RWPE2 (cell line): ENCODE measurements around the gene SLC19A1.

Source experiments
- ATAC-seq: fragments of 200-7000 bp; cut with Tn5 transposase; 3 replicates; pipeline ENCODE4 v1.9.1; 2021; ENCODE audit warnings: low read depth
- DNase-seq: peaks from one replicate; pipeline ENCODE4 v3.0.0-alpha.2; 2020; ENCODE audit warnings: low spot score
- H3K27ac ChIP-seq: fragments of 450-650 bp; 2 replicates; pipeline ENCODE4 v1.5.1; 2017; ENCODE audit warnings: mild to moderate bottlenecking; ENCODE audit not compliant: poor library complexity, severe bottlenecking
- H3K27me3 ChIP-seq: fragments of 250-450 bp; sonication (Bioruptor Pico); 2 replicates; pipeline ENCODE4 v1.5.1; 2021; ENCODE audit warnings: mild to moderate bottlenecking, moderate library complexity; ENCODE audit not compliant: insufficient read depth, poor library complexity, severe bottlenecking
- H3K36me3 ChIP-seq: fragments of 250-450 bp; sonication (Bioruptor Pico); 2 replicates; pipeline ENCODE4 v1.5.1; 2020; ENCODE audit warnings: low read depth, mild to moderate bottlenecking, moderate library complexity
- H3K4me1 ChIP-seq: fragments of 250-450 bp; sonication (Bioruptor Pico); 2 replicates; pipeline ENCODE4 v1.5.1; 2021; ENCODE audit warnings: mild to moderate bottlenecking, moderate library complexity; ENCODE audit not compliant: insufficient read depth, poor library complexity, severe bottlenecking
- H3K4me3 ChIP-seq: fragments of 250-450 bp; sonication (Bioruptor Pico); 2 replicates; pipeline ENCODE4 v1.5.1; 2021; ENCODE audit warnings: mild to moderate bottlenecking, moderate library complexity; ENCODE audit not compliant: severe bottlenecking
- H3K9me3 ChIP-seq: fragments of 250-450 bp; sonication (Bioruptor Pico); 2 replicates; pipeline ENCODE4 v1.5.1; 2021; ENCODE audit warnings: mild to moderate bottlenecking, moderate library complexity; ENCODE audit not compliant: severe bottlenecking
- TF ChIP-seq, protein P1 (sequence below): fragments of 450-650 bp; IDR thresholded peaks from one replicate; pipeline ENCODE4 v1.5.1; 2017; ENCODE audit warnings: mild to moderate bottlenecking, moderate library complexity; ENCODE audit not compliant: poor library complexity, severe bottlenecking

The SLC19A1 gene

DNA sequence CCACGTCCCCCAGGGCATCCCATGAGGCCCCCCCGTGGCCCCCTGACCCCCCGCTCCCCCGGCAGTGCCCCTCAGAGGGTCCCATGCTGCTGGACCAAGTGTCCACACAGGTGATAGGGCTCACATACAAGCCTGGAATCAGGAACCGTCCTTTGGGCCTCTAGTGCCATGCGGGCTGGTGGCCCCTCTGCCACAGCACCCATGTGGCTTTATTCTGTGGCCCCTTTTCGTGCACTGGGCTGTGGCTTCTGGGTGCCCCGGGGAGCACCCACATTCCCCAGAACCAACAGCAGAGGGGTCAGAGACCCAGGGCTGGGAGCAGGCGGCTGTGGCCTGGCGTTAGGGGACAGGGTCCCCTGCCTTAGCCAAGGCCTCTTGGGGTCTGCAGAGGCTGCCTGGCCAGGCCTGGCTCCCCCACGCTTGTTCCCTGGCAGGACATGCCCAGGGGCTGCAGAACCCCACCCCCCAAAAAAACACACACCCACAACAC lies 31.7 kb downstream of the SLC19A1 start:
- ATAC-seq (no peak), DNase-seq (no peak)
- Histone ChIP-seq H3K4me3 (no peak overlapping the region), H3K36me3 (no peaks in the 10 kb centered on the region), H3K4me1 (no peaks in the 10 kb centered on the region), H3K9me3 (no peaks in the 10 kb centered on the region), H3K27me3 (no peaks in the 10 kb centered on the region), H3K27ac (no peak overlapping the region)
- TF ChIP-seq, protein P1, sequence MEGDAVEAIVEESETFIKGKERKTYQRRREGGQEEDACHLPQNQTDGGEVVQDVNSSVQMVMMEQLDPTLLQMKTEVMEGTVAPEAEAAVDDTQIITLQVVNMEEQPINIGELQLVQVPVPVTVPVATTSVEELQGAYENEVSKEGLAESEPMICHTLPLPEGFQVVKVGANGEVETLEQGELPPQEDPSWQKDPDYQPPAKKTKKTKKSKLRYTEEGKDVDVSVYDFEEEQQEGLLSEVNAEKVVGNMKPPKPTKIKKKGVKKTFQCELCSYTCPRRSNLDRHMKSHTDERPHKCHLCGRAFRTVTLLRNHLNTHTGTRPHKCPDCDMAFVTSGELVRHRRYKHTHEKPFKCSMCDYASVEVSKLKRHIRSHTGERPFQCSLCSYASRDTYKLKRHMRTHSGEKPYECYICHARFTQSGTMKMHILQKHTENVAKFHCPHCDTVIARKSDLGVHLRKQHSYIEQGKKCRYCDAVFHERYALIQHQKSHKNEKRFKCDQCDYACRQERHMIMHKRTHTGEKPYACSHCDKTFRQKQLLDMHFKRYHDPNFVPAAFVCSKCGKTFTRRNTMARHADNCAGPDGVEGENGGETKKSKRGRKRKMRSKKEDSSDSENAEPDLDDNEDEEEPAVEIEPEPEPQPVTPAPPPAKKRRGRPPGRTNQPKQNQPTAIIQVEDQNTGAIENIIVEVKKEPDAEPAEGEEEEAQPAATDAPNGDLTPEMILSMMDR = no peak

DNA sequence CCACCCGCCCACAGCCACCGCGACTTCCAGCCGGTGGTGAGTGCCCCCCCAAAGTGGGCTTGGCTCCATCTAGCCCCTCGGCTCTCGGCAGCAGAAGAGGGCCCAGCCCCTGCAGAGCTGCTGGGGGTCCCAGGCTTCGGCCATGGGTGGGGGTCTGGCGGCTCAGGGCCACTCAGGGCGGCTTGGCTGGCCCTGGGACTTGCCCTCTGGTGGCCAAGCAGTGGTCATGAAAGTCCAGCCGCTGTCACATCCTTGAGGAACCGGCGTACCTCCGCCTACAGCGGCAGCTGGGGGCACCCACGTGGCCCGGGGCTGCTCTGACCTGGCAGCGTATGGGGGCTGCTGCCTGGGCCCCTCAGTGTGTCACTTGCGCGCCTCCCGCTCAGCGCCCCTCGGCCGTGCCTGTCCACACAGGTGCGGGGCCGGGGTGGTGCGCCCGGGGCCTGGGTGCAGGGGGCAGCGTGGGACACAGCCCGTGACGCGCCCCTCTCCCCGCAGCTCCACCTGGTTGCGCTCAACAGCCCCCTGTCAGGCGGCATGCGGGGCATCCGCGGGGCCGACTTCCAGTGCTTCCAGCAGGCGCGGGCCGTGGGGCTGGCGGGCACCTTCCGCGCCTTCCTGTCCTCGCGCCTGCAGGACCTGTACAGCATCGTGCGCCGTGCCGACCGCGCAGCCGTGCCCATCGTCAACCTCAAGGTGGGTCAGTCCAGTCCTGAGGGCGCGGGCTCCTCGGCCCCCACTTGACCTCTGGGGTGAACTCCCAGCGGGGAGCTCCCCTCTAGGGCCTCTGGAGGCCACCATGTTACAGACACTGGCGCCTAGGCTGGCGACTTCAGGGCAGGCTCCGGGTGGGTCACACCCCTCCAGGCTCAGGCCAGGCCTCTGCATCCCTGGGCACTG lies 32.4 kb downstream of the SLC19A1 start:
- no peaks in the 10 kb centered on the region for H3K4me1 ChIP-seq
- peak; percentile 58 for DNase-seq
- TF ChIP-seq, protein P1 = no peak
- H3K27ac ChIP-seq = no peak overlapping the region
- no peaks in the 10 kb centered on the region for H3K27me3 ChIP-seq
- no peak for ATAC-seq
- no peak overlapping the region for H3K4me3 ChIP-seq
- H3K9me3 ChIP-seq = no peaks in the 10 kb centered on the region
- no peaks in the 10 kb centered on the region for H3K36me3 ChIP-seq

DNA sequence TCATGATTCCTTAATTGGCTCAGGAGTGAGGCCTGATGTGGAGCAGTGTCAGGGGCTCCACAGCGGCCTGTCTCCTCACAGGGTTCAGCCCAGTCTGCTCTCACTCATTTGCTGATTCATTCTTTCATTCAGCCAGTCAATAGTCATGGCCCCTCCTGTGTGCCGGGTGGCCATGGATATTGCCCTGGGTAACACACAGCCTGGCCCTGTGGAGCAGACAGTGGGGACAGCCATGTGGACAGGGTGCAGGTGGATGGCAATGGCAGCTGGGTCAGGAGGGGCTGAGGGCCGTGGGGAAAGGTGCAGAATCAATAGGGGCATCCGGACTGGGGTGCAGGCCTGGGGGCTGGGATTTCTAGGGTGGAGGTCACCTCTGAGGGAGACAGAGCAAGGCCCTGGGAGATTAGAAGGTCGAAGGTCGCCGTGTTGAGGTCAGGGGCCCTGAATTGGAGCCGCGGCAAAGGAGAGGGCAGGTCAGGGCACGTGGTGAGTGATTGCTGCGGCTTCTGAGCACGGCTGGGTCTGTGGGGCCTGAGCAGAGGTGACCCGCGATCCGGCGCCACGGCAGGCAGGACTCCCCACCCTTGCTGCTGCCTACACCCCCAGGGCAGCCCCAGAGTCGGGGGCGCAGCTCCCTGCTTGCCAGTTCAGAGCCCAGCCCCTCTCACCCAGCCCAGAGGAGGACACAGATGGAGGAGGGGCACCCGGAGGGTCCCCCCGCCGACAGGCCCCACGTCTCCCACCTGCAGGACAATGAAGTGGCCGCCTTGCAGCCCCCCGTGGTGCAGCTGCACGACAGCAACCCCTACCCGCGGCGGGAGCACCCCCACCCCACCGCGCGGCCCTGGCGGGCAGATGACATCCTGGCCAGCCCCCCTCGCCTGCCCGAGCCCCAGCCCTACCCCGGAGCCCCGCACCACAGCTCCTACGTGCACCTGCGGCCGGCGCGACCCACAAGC lies 33.4 kb downstream of the SLC19A1 start:
- DNase-seq (peak; percentile 51), ATAC-seq (no peak)
- Histone ChIP-seq H3K9me3 (no peaks in the 10 kb centered on the region), H3K27me3 (no peaks in the 10 kb centered on the region), H3K4me3 (no peak overlapping the region), H3K4me1 (no peaks in the 10 kb centered on the region), H3K36me3 (no peaks in the 10 kb centered on the region), H3K27ac (no peak overlapping the region)
- TF ChIP-seq, protein P1 = no peak

DNA sequence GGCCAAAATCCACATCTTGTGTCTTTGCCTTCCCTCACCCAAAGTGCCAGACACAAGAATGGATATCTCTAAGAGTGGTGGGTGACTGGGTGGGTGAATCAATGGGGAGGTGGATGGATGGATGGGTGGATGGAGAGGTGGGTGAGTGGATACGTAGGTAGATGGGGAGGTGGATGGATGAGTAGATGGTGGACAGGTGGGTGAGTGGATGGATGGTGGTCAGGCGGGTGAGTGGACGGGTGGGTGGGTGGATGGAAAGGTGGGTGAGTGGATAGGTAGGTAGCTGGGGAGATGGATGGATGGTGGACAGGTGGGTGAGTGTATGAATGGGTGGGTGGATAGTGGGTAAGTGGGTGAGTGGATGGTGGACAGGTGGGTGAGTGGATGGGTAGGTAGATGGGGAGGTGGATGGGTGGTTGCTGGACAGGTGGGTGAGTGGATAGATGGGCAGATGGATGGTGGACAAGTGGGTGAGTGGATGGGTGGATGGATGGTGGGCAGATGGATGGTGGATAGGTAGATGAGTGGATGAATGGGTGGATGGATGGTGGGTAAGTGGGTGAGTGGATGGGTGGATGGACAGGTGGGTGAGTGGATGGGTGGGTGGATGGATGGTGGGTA lies 34.2 kb downstream of the SLC19A1 start:
- DNase-seq = no peak
- Histone ChIP-seq H3K4me3 (no peak overlapping the region), H3K4me1 (no peaks in the 10 kb centered on the region), H3K27ac (no peak overlapping the region), H3K36me3 (no peaks in the 10 kb centered on the region), H3K9me3 (no peaks in the 10 kb centered on the region), H3K27me3 (no peaks in the 10 kb centered on the region)
- TF ChIP-seq, protein P1 = no peak
- ATAC-seq = no peak
